Gastrocnemius medialis (tissue), 4 donors: ENCODE data around the gene MRPL27. TPM values are rescaled to one million over a fixed set of nuclear protein-coding genes. Genes with fewer than 3 reads are reported as not detected.
"Not testable (repeated sequence)": the region's sequence is repeated elsewhere in the genome, so short reads cannot be mapped to it uniquely, and the experiment has no call there.

Source experiments
- ATAC-seq, 2 donors: fragments of 150-250 bp; one replicate each; pipeline ENCODE4 v1.9.1; 2016
- DNase-seq, 2 donors: peaks; one replicate each; pipeline ENCODE4 v3.0.0-alpha.2; 2019
- H3K27ac ChIP-seq, 4 donors: fragments of 200-600 bp; sonication (generic); 1 replicate in 1 of 4; 2 replicates in 3 of 4; pipeline ENCODE4 v1.5.1; 2016 to 2018; ENCODE audit warnings: mild to moderate bottlenecking in 2 of 4, moderate library complexity in 1 of 4
- H3K27me3 ChIP-seq, 3 donors: fragments of 200-600 bp; sonication (generic) in 2 of 3; 1 replicate in 1 of 3; 2 replicates in 2 of 3; pipeline versions ENCODE4 v1.5.1 to v1.6.0; 2016 to 2019; ENCODE audit warnings: mild to moderate bottlenecking in 1 of 3, moderate library complexity in 1 of 3
- H3K36me3 ChIP-seq, 2 donors: fragments of 200-600 bp; sonication (generic) in 1 of 2; one replicate each; pipeline ENCODE4 v1.5.1; 2017 to 2018
- H3K4me1 ChIP-seq, 2 donors: fragments of 200-600 bp; sonication (generic) in 1 of 2; one replicate each; pipeline ENCODE4 v1.5.1; 2016 to 2017; ENCODE audit warnings: mild to moderate bottlenecking in 2 of 2
- H3K4me3 ChIP-seq, 4 donors: fragments of 200-600 bp; sonication (generic) in 3 of 4; 1 replicate in 1 of 4; 2 replicates in 3 of 4; pipeline ENCODE4 v1.5.1; 2016 to 2019; ENCODE audit warnings: mild to moderate bottlenecking in 2 of 4
- H3K9me3 ChIP-seq, 3 donors: fragments of 200-600 bp; sonication (generic) in 2 of 3; 1 replicate in 1 of 3; 2 replicates in 2 of 3; pipeline ENCODE4 v1.5.1; 2016 to 2019
- POLR2A ChIP-seq, 2 donors: fragments of 450-650 bp; IDR thresholded peaks; one replicate each; pipeline ENCODE4 v1.6.1; 2017; ENCODE audit warnings: antibody characterized with exemption in 2 of 2, mild to moderate bottlenecking in 2 of 2, moderate library complexity in 2 of 2
- in situ Hi-C, 4 donors: fragments of 200-750 bp; cut with MboI; loops; one replicate each; pipeline versions ENCODE4 v1.15.0 to v1.8.0; 2017; ENCODE audit warnings: low sequenced_read_pairs in 4 of 4
- intact Hi-C: fragments of 100-400 bp; cut with DNase I; formaldehyde crosslinking; loops from one replicate; pipeline ENCODE4 v1.15.1; 2023; ENCODE audit warnings: low total_unique reads
- total RNA-seq, 4 donors: library from RNA; depleted of rRNA; stranded (reverse); fragments of >200 nt; gene quantifications; one replicate each; pipeline versions ENCODE4 v1.1.0 to v1.2.3, GENCODE V29; 2016
- TF ChIP-seq, protein P1 (sequence below), 5 experiments: fragments of 450-650 bp in 3 of 5; fragments of 200-600 bp in 2 of 5; sonication (generic) in 2 of 5; IDR thresholded peaks in 4 of 5; conservative IDR thresholded peaks in 1 of 5; 1 replicate in 4 of 5; 2 replicates in 1 of 5; pipeline ENCODE4 v1.5.1; 2016 to 2019; ENCODE audit warnings: antibody characterized with exemption in 5 of 5, mild to moderate bottlenecking in 3 of 5, moderate library complexity in 3 of 5

MRPL27 gene
- total RNA-seq, 4 donors from 2014 or later, result 110 to 141 (median 134) TPM

DNA sequence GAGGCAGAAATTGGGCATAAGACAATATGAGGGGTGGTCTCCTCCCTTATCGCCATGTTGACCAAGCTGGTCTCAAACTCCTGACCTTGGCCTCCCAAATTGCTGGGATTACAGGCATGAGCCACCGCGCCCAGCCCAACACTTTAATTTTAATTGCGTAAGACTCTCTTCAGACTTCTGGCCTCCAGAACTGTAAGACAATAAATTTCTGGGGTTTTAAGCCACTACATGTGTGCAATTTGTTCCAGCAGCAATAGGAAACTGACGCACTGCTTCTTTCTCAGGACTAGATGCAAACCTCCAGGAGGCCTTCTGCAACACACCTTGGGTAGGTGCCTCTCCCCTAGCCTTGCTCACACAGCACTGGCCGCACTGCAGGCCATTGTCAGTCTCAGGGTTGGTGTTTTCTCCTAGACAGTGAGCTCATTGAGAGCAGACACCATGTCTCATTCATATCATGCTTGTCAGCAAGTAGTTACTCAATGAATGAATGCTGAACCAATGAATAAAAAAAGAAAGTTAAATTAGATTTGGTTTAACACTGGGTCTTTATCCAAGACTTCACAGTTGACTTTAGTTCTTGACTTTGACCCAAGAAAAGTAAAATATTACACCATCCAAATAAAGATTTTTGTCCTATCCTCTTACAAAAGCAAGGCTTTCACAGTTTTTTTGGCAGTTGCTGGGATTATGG, 47.6 kb upstream of the MRPL27 start:
- Histone ChIP-seq H3K27ac (peak overlapping the region in 2 of 4 donors; percentile 8 to 73), H3K36me3 (no peaks in the 10 kb centered on the region), H3K4me3 (no peak overlapping the region), H3K27me3 (no peaks in the 10 kb centered on the region), H3K9me3 (no peaks in the 10 kb centered on the region), H3K4me1 (peaks cover 4 to 12% of the 10 kb centered on the region in 2 donors)
- intact Hi-C loops, result loop anchor here (10.0 kb wide), 2 partner anchors 326 to 524 kb away; partner anchors contain the start of gene PDK2
- TF ChIP-seq, protein P1, sequence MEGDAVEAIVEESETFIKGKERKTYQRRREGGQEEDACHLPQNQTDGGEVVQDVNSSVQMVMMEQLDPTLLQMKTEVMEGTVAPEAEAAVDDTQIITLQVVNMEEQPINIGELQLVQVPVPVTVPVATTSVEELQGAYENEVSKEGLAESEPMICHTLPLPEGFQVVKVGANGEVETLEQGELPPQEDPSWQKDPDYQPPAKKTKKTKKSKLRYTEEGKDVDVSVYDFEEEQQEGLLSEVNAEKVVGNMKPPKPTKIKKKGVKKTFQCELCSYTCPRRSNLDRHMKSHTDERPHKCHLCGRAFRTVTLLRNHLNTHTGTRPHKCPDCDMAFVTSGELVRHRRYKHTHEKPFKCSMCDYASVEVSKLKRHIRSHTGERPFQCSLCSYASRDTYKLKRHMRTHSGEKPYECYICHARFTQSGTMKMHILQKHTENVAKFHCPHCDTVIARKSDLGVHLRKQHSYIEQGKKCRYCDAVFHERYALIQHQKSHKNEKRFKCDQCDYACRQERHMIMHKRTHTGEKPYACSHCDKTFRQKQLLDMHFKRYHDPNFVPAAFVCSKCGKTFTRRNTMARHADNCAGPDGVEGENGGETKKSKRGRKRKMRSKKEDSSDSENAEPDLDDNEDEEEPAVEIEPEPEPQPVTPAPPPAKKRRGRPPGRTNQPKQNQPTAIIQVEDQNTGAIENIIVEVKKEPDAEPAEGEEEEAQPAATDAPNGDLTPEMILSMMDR (IDR thresholded peaks at IDR 0.05 in 4 of 5, conservative IDR thresholded peaks at IDR 0.05 in 1 of 5), result no peak
- no peak for TF ChIP-seq POLR2A (IDR thresholded peaks at IDR 0.05)
- DNase-seq (no peak), ATAC-seq (no peak)
- in situ Hi-C loops, result loop anchor here in 1 of 4 donors (10.0 kb wide), 1 partner anchor 54 kb away; the partner anchor contains the start of gene RSAD1

DNA sequence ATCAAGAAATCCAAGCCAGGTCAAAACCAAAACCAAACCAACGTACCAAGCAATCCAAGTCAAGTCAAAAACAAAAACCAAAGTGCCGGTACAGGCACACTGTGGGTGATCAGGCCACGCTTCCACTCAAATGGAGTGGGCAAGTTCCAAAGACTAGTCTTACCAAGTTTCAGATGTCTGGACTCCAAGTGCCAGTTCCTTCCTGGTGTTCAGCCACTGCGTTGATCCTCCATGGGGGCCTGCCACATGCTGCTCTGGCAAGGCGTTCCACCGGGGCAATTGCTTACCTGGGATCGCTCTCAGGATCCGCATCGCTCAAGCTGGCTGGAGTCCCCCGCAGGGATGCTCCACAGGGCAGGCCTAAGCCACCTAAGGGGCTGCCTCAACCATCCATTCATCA, 46.6 kb upstream of the MRPL27 start:
- H3K36me3 ChIP-seq, H3K4me3 ChIP-seq, intact Hi-C loops, in situ Hi-C loops, H3K27me3 ChIP-seq, DNase-seq, H3K9me3 ChIP-seq, H3K27ac ChIP-seq, ATAC-seq, H3K4me1 ChIP-seq: not testable (repeated sequence)

DNA sequence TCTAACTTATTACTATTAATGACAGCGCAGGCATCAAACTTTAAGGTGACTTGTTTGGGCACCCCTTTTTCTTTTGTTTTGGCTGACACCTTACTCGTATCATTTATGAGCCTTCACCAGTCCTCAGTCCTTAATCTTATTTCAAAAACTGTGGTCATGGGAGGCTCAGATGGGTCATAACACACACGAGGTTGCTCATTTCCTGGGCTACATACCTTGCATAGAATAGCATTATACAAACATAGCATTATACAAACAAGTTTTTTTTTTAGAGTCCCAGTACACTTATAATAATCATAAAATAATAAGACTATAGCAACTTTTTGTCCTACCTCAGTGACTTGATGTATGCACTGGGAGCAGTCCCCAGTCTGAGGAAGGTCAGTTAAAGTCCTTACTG, 41.8 kb upstream of the MRPL27 start:
- in situ Hi-C loops, result no loop called here
- DNase-seq, result no peak
- no peaks in the 10 kb centered on the region for H3K9me3 ChIP-seq
- H3K4me1 ChIP-seq, result no peaks in the 10 kb centered on the region
- no peaks in the 10 kb centered on the region for H3K27me3 ChIP-seq
- no peak for ATAC-seq
- TF ChIP-seq POLR2A (IDR thresholded peaks at IDR 0.05), result no peak
- TF ChIP-seq, protein P1 (IDR thresholded peaks at IDR 0.05 in 4 of 5, conservative IDR thresholded peaks at IDR 0.05 in 1 of 5), result no peak
- H3K36me3 ChIP-seq, result no peaks in the 10 kb centered on the region
- intact Hi-C loops, result no loop called here
- H3K27ac ChIP-seq, result no peak overlapping the region
- H3K4me3 ChIP-seq, result no peak overlapping the region

DNA sequence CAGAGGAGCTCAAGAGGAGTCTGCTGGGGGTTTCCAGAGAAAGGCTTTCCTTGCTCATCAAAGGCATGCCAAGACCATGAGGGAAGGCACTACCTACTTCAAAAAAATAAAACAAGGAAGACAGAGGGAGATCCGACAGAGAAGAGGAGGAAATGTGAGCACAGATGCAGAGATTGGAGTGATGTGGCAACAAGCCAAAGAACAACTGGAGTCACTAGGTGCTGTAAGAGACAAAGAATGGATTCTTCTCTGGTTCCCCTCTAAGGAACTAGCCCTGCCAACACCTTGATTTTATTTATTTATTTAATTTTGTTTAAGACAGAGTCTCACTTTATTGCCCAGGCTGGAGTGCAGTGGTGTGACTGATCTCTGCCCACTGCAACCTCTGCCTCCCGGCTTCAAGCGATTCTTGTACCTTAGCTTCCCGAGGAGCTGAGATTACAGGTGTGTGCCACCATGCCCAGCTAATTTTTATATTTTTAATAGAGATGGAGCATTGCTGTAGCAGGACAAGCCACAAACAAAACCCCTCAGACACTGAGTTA, 39.3 kb upstream of the MRPL27 start:
- Histone ChIP-seq H3K27me3 (no peaks in the 10 kb centered on the region), H3K4me1 (no peaks in the 10 kb centered on the region), H3K36me3 (no peaks in the 10 kb centered on the region), H3K9me3 (no peaks in the 10 kb centered on the region), H3K27ac (no peak overlapping the region), H3K4me3 (no peak overlapping the region)
- DNase-seq (no peak), ATAC-seq (no peak)
- in situ Hi-C loops (no loop called here), intact Hi-C loops (no loop called here)
- TF ChIP-seq, protein P1 (IDR thresholded peaks at IDR 0.05 in 4 of 5, conservative IDR thresholded peaks at IDR 0.05 in 1 of 5), result no peak
- TF ChIP-seq POLR2A (IDR thresholded peaks at IDR 0.05), result no peak

DNA sequence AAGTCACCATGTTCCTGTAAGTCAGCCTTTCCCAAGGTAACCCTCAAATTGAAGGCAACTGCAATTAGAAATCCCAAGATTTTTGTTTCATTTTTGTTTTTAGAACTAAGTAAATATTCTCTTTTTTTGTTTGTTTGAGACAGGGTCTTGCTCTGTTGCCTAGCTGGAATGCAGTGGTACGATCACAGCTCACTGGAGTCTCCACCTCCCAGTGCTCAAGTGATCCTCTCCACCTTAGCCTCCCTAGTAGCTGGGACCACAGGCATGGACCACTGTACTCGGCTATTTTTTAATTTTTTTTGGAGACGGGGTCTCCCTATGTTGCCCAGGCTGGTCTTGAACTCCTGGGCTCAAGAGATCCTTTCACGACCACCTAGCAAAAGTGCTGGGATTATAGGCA, 34.9 kb upstream of the MRPL27 start:
- no peaks in the 10 kb centered on the region for H3K27me3 ChIP-seq
- in situ Hi-C loops (no loop called here), intact Hi-C loops (no loop called here)
- DNase-seq (no peak), ATAC-seq (no peak)
- H3K36me3 ChIP-seq, result no peaks in the 10 kb centered on the region
- H3K4me1 ChIP-seq, result no peaks in the 10 kb centered on the region
- no peak overlapping the region for H3K27ac ChIP-seq
- H3K4me3 ChIP-seq, result no peak overlapping the region
- TF ChIP-seq, protein P1 (IDR thresholded peaks at IDR 0.05 in 4 of 5, conservative IDR thresholded peaks at IDR 0.05 in 1 of 5), result no peak
- TF ChIP-seq POLR2A (IDR thresholded peaks at IDR 0.05), result no peak
- no peaks in the 10 kb centered on the region for H3K9me3 ChIP-seq
